A673 (cell line): ENCODE measurements around the gene F11R. TPM values are rescaled to one million over a fixed set of nuclear protein-coding genes. Genes with fewer than 3 reads are reported as not detected.

Source experiments
- BruUV-seq: library from RNA; stranded (reverse); fragments of 400-500 nt; replicated peaks from 2 replicates; lab custom pipeline; 2021; lab: Mats Ljungman, UMichigan
- CTCF ChIA-PET: fragments of 300-600 bp; sonication (Branson Sonifier 250); formaldehyde crosslinking; loops from one replicate; lab custom pipeline; 2022; ENCODE audit warnings: antibody characterized with exemption; lab: Charles Lee
- POLR2A ChIA-PET: fragments of 300-600 bp; sonication (Branson Sonifier 250); formaldehyde crosslinking; loops from one replicate; lab custom pipeline; 2022; ENCODE audit warnings: antibody characterized with exemption; ENCODE audit not compliant: low non-redundant PET; lab: Charles Lee
- DNase-seq: peaks from one replicate; pipeline ENCODE4 v3.0.0-alpha.2; 2015; ENCODE audit warnings: low spot score
- H3K27ac ChIP-seq: fragments of 200-600 bp; sonication (generic); 2 replicates; pipeline ENCODE4 v1.5.1; 2016; ENCODE audit warnings: mixed run types, low read depth, mild to moderate bottlenecking, mixed read lengths, antibody characterized with exemption, low read length; ENCODE audit not compliant: poor library complexity, severe bottlenecking
- H3K27me3 ChIP-seq: fragments of 200-600 bp; sonication (generic); replicated peaks from 2 replicates; pipeline ENCODE4 v1.6.1; 2017; ENCODE audit warnings: mixed run types, low read depth, mild to moderate bottlenecking, mixed read lengths, antibody characterized with exemption, low read length; ENCODE audit not compliant: insufficient read depth, poor library complexity
- H3K36me3 ChIP-seq: fragments of 200-600 bp; sonication (generic); 2 replicates; pipeline ENCODE4 v1.6.1; 2016; ENCODE audit warnings: mixed run types, mild to moderate bottlenecking, mixed read lengths, antibody characterized with exemption, low read length; ENCODE audit not compliant: insufficient read depth, poor library complexity, severe bottlenecking
- H3K4me1 ChIP-seq: fragments of 200-600 bp; sonication (generic); 2 replicates; pipeline ENCODE4 v1.6.1; 2017; ENCODE audit warnings: mixed run types, mild to moderate bottlenecking, mixed read lengths, antibody characterized with exemption, low read length; ENCODE audit not compliant: insufficient read depth, poor library complexity, severe bottlenecking
- H3K4me3 ChIP-seq: fragments of 200-600 bp; sonication (generic); 2 replicates; pipeline ENCODE4 v1.5.1; 2016; ENCODE audit warnings: low read depth, mixed run types, mild to moderate bottlenecking, mixed read lengths, low read length; ENCODE audit not compliant: poor library complexity, severe bottlenecking
- H3K9me3 ChIP-seq: fragments of 200-600 bp; sonication (generic); 2 replicates; pipeline ENCODE4 v1.6.1; 2016; ENCODE audit warnings: mixed run types, low read depth, mild to moderate bottlenecking, mixed read lengths, antibody characterized with exemption, low read length; ENCODE audit not compliant: poor library complexity, severe bottlenecking
- CTCF ChIP-seq: fragments of 300-800, 200-600 bp; sonication (generic); conservative IDR thresholded peaks from 2 replicates; pipeline ENCODE4 v1.5.1; 2017; ENCODE audit warnings: low read depth, mild to moderate bottlenecking, antibody characterized with exemption, low read length, moderate library complexity, mixed read lengths
- EZH2 ChIP-seq: fragments of 200-600 bp; sonication (generic); IDR thresholded peaks from 2 replicates; pipeline ENCODE4 v1.6.1; 2017; ENCODE audit warnings: borderline replicate concordance, low read depth, mild to moderate bottlenecking, mixed read lengths, antibody characterized with exemption, low read length; ENCODE audit not compliant: poor library complexity, severe bottlenecking
- intact Hi-C: fragments of 100-400 bp; cut with micrococcal nuclease; formaldehyde crosslinking; loops from one replicate; pipeline ENCODE4 v1.10.0; 2022; ENCODE audit not compliant: unreplicated experiment
- total RNA-seq: library from RNA; stranded (reverse); gene quantifications from 2 replicates; pipeline ENCODE4 v1.2.3, GENCODE V29; 2021

F11R gene
- total RNA-seq, 1 experiment from 2014 or later, result 2.3 TPM

GRCh38 chr1:161039546-161039945, 18.6 kb upstream of the F11R start:
- TF ChIP-seq CTCF, result no peak
- no peak for TF ChIP-seq EZH2
- no peak overlapping the region for H3K4me3 ChIP-seq
- intact Hi-C loops, result no loop called here
- ChIA-PET POLR2A (no interaction called here), CTCF (no interaction called here)
- no peak overlapping the region for H3K27ac ChIP-seq
- no peaks in the 10 kb centered on the region for H3K27me3 ChIP-seq
- BruUV-seq, result no TSS peak
- H3K4me1 ChIP-seq, result no peaks in the 10 kb centered on the region
- H3K36me3 ChIP-seq, result peaks cover 40% of the 10 kb centered on the region
- no peaks in the 10 kb centered on the region for H3K9me3 ChIP-seq
- no peak for DNase-seq

GRCh38 chr1:161039154-161039545, 18.2 kb upstream of the F11R start:
- intact Hi-C loops, result no loop called here
- ChIA-PET CTCF (no interaction called here), POLR2A (no interaction called here)

GRCh38 chr1:161038523-161039153, 17.7 kb upstream of the F11R start, which contains the start of gene TSTD1:
Gene TSTD1 (minus strand): TSS chr1:161038964. CDS start chr1:161038889, 75 bp downstream.
- ChIA-PET CTCF (interaction anchor here (0.6 kb wide), 1 partner anchor 59 kb away, joined by 3 read pairs; no protein-coding TSS in a partner anchor), POLR2A (no interaction called here)
- Histone ChIP-seq H3K4me3 (no peak within 1 kb of the TSS), H3K9me3 (no peaks in the 10 kb centered on the region), H3K36me3 (peaks cover 40% of the 10 kb centered on the region), H3K4me1 (no peaks in the 10 kb centered on the region), H3K27me3 (no peaks in the 10 kb centered on the region), H3K27ac (no peak within 1 kb of the TSS)
- intact Hi-C loops, result no loop called here
- BruUV-seq, result no TSS peak
- no peak for TF ChIP-seq EZH2
- TF ChIP-seq CTCF, result no peak
- DNase-seq, result no peak

More at GRCh38 chr1:161039154-161039545, 18.2 kb upstream of the F11R start:
- no peaks in the 10 kb centered on the region for H3K27me3 ChIP-seq
- no peaks in the 10 kb centered on the region for H3K4me1 ChIP-seq
- no peak overlapping the region for H3K27ac ChIP-seq
- no TSS peak for BruUV-seq
- no peak for DNase-seq
- H3K4me3 ChIP-seq, result no peak overlapping the region
- H3K36me3 ChIP-seq, result peaks cover 40% of the 10 kb centered on the region
- H3K9me3 ChIP-seq, result no peaks in the 10 kb centered on the region
- no peak for TF ChIP-seq CTCF
- TF ChIP-seq EZH2, result no peak
